Vagina (tissue), 2 donors: Measurements from ENCODE around the gene TOX3.

ENCODE experiments used
- CTCF ChIP-seq, 3 experiments: fragments of 450-650 bp in 2 of 3; fragments of 200-600 bp in 1 of 3; sonication (generic) in 1 of 3; IDR thresholded peaks; one replicate each; pipeline ENCODE4 v1.5.1; 2017 to 2019; ENCODE audit warnings: antibody characterized with exemption in 3 of 3, mild to moderate bottlenecking in 2 of 3, moderate library complexity in 2 of 3
- POLR2AphosphoS5 ChIP-seq, 2 donors: sonication (generic); formaldehyde crosslinking; IDR thresholded peaks; one replicate each; pipeline ENCODE4 v1.9.0; 2017; ENCODE audit warnings: antibody characterized with exemption in 2 of 2, mild to moderate bottlenecking in 2 of 2, low read depth in 1 of 2; ENCODE audit not compliant: insufficient read depth in 1 of 2

GRCh38 chr16:52467753-52468152 lies 79.2 kb downstream of the TOX3 start:
- TF ChIP-seq CTCF (IDR thresholded peaks at IDR 0.05) (no peak), POLR2AphosphoS5 (IDR thresholded peaks at IDR 0.05; ENCODE audit: insufficient read depth in 1 of 2, low read depth in 1 of 2) (no peak)
